Measurements from ENCODE around the gene PNMT. TPM values are rescaled to one million over a fixed set of nuclear protein-coding genes. Genes with fewer than 3 reads are reported as not detected.

Gene PNMT
- total and polyA plus RNA-seq, 2 of the 8 experiments (the other 6 are each of a cell fraction or from before 2014, with no cell fraction given), result 5.6 to 10.9 TPM

- H3K23me2 ChIP-seq (ENCODE audit: low read depth, low read length), result peaks cover 13% of the 10 kb centered on the region
- CTCF ChIA-PET (ENCODE audit: partially characterized antibody), result interaction anchor here (0.7 to 52.4 kb wide), 17 partner anchors 8 to 125 kb away, joined by 3 to 1885 read pairs (median 4); partner anchors contain the start of genes MIEN1, PGAP3, PNMT and PPP1R1B
- FAIRE-seq (no peak), DNase-seq (ENCODE audit: low read depth in 1 of 2, low spot score in 2 of 2) (peak in 1 of 2 experiments; percentile 59)
- POLR2A ChIA-PET (ENCODE audit: partially characterized antibody), result interaction anchor here (0.8 to 38.1 kb wide), 20 partner anchors 9 to 102 kb away, joined by 3 to 708 read pairs (median 4); partner anchors contain the start of genes MIEN1, PGAP3, PNMT and PPP1R1B
- H2BK15ac ChIP-seq (ENCODE audit: low read length), result no peak overlapping the region
- peak overlapping the region; percentile 78 to 98 (median 89) for H3K4me3 ChIP-seq (ENCODE audit: extremely low read depth in 1 of 4, insufficient read depth in 2 of 4, low read depth in 3 of 4, low read length in 4 of 4)
- peak overlapping the region; percentile 80 for H3K56ac ChIP-seq (replicated peaks; ENCODE audit: insufficient read length, low read depth, low read length)
- H4K20me1 ChIP-seq (replicated peaks in 1 of 2; ENCODE audit: control insufficient read depth in 1 of 2, insufficient read depth in 2 of 2, low read length in 2 of 2), result peaks cover 8 to 13% of the 10 kb centered on the region in 2 experiments
- H3K27ac ChIP-seq (ENCODE audit: low read depth, low read length), result peak overlapping the region; percentile 68; the same call in 1 of the 2 replicates
- H3K36me3 ChIP-seq (ENCODE audit: control insufficient read depth in 2 of 4, insufficient read depth in 4 of 4, low read length in 3 of 4), result no peaks in the 10 kb centered on the region
- H3K14ac ChIP-seq (ENCODE audit: insufficient read length), result no peak overlapping the region
- H3K79me1 ChIP-seq (ENCODE audit: low read depth, low read length), result peaks cover 11% of the 10 kb centered on the region
- no peak overlapping the region for H4K91ac ChIP-seq (replicated peaks; ENCODE audit: insufficient read length, low read length)
- no peak overlapping the region for H3K4ac ChIP-seq (replicated peaks; ENCODE audit: insufficient read length, low read depth, low read length)
- peaks cover 34 to 73% of the 10 kb centered on the region in 2 experiments for H3K79me2 ChIP-seq (ENCODE audit: control insufficient read depth in 1 of 2, insufficient read depth in 2 of 2, low read length in 2 of 2)
- H3K9me3 ChIP-seq (ENCODE audit: insufficient read depth in 2 of 2, low read depth in 1 of 2, low read length in 1 of 2), result no peaks in the 10 kb centered on the region
- peak overlapping the region; percentile 76; the same call in 1 of the 2 replicates for H3K18ac ChIP-seq (ENCODE audit: extremely low read depth, low read length)
- WGBS, 2 experiments (ENCODE audit: extremely low coverage in 1 of 2, insufficient coverage in 1 of 2, insufficient read length in 1 of 2, insufficient replicate concordance in 2 of 2, low coverage in 1 of 2, low lambda C conversion rate in 2 of 2, missing lambda C conversion rate in 1 of 2), result 1% methylated on average over 35 of the region's 57 CpGs; no CpG with 5 or more reads in 1 of the 2 experiments
- H3K9ac ChIP-seq (replicated peaks in 1 of 4; ENCODE audit: extremely low read depth in 1 of 4, low read depth in 3 of 4, low read length in 3 of 4), result peak overlapping the region; percentile 61 to 81 (median 72)
- H3K27me3 ChIP-seq (replicated peaks in 1 of 4; ENCODE audit: control insufficient read depth in 3 of 4, extremely low read depth in 1 of 4, insufficient read depth in 3 of 4, low read length in 3 of 4), result no peaks in the 10 kb centered on the region
- no peak overlapping the region for H3K23ac ChIP-seq (ENCODE audit: insufficient read length)
- peak overlapping the region; percentile 92; the same call in 1 of the 2 replicates for H2BK5ac ChIP-seq (ENCODE audit: low read depth, low read length)
- peak overlapping the region; percentile 57 for H4K5ac ChIP-seq (ENCODE audit: insufficient read length, low read depth, low read length)
- no peak overlapping the region for H2AFZ ChIP-seq (ENCODE audit: low read length)
- peaks cover 20 to 48% (median 33%) of the 10 kb centered on the region in 4 experiments for H3K4me1 ChIP-seq (replicated peaks in 1 of 4; ENCODE audit: control insufficient read depth in 3 of 4, insufficient read depth in 4 of 4, low read length in 3 of 4)
- H2BK120ac ChIP-seq (replicated peaks; ENCODE audit: low read depth, low read length), result no peak overlapping the region
- no peak overlapping the region for H2BK12ac ChIP-seq (ENCODE audit: low read depth, low read length)
- H3K4me2 ChIP-seq (ENCODE audit: insufficient read depth in 1 of 2, low read depth in 2 of 2, low read length in 2 of 2), result peak overlapping the region; percentile 88 to 94
- no peak overlapping the region for H2BK20ac ChIP-seq (ENCODE audit: low read length)
- no peak overlapping the region for H2AK5ac ChIP-seq (ENCODE audit: low read depth, low read length)
- peak overlapping the region; percentile 76 for H4K8ac ChIP-seq (ENCODE audit: extremely low read depth, insufficient read depth, low read length)
- TF ChIP-seq POLR2A (IDR thresholded peaks at IDR 0.05; ENCODE audit: control extremely low read depth in 1 of 2, low read depth in 2 of 2, low read length in 2 of 2), result 0 out of 3 replicates have a peak, but pooled peaks of 1 of the 2 experiments have one; percentile 45
- no peak for TF ChIP-seq KDM5A (IDR thresholded peaks at IDR 0.05; ENCODE audit: low read length)
- no peak for TF ChIP-seq BRCA1 (IDR thresholded peaks at IDR 0.05; ENCODE audit: low read depth, low read length)
- TF ChIP-seq JUN (IDR thresholded peaks at IDR 0.05; ENCODE audit: low read depth, low read length), result no peak
- no peak for TF ChIP-seq CBX8 (IDR thresholded peaks at IDR 0.05; ENCODE audit: borderline replicate concordance, low read depth, low read length)
- no peak for TF ChIP-seq GTF2F1 (IDR thresholded peaks at IDR 0.05; ENCODE audit: borderline replicate concordance, low read depth, low read length)
- no peak for TF ChIP-seq KDM1A (IDR thresholded peaks at IDR 0.05; ENCODE audit: borderline replicate concordance, low read length)
- no peak for TF ChIP-seq EP300 (IDR thresholded peaks at IDR 0.05; ENCODE audit: borderline replicate concordance in 1 of 2, low read depth in 2 of 2, low read length in 2 of 2)
- TF ChIP-seq SIN3A (conservative IDR thresholded peaks at IDR 0.05 in 1 of 2, IDR thresholded peaks at IDR 0.05 in 1 of 2; ENCODE audit: low read depth in 1 of 2, low read length in 2 of 2), result no peak
- TF ChIP-seq RBBP5 (IDR thresholded peaks at IDR 0.05; ENCODE audit: borderline replicate concordance, low read depth, low read length), result 0 out of 2 replicates have a peak, but pooled peaks have one; percentile 59
- no peak for TF ChIP-seq SUZ12 (IDR thresholded peaks at IDR 0.05; ENCODE audit: low read length)
These were observed 32.1 kb downstream of the PNMT start for GRCh38 chr17:39700148-39700987.
